ENCODE data around the gene PTPRQ.
"Not testable (repeated sequence)": the region's sequence is repeated elsewhere in the genome, so short reads cannot be mapped to it uniquely, and the experiment has no call there.

PTPRQ gene, protein sequence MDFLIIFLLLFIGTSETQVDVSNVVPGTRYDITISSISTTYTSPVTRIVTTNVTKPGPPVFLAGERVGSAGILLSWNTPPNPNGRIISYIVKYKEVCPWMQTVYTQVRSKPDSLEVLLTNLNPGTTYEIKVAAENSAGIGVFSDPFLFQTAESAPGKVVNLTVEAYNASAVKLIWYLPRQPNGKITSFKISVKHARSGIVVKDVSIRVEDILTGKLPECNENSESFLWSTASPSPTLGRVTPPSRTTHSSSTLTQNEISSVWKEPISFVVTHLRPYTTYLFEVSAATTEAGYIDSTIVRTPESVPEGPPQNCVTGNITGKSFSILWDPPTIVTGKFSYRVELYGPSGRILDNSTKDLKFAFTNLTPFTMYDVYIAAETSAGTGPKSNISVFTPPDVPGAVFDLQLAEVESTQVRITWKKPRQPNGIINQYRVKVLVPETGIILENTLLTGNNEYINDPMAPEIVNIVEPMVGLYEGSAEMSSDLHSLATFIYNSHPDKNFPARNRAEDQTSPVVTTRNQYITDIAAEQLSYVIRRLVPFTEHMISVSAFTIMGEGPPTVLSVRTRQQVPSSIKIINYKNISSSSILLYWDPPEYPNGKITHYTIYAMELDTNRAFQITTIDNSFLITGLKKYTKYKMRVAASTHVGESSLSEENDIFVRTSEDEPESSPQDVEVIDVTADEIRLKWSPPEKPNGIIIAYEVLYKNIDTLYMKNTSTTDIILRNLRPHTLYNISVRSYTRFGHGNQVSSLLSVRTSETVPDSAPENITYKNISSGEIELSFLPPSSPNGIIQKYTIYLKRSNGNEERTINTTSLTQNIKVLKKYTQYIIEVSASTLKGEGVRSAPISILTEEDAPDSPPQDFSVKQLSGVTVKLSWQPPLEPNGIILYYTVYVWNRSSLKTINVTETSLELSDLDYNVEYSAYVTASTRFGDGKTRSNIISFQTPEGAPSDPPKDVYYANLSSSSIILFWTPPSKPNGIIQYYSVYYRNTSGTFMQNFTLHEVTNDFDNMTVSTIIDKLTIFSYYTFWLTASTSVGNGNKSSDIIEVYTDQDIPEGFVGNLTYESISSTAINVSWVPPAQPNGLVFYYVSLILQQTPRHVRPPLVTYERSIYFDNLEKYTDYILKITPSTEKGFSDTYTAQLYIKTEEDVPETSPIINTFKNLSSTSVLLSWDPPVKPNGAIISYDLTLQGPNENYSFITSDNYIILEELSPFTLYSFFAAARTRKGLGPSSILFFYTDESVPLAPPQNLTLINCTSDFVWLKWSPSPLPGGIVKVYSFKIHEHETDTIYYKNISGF (N-terminal part only)

DNA sequence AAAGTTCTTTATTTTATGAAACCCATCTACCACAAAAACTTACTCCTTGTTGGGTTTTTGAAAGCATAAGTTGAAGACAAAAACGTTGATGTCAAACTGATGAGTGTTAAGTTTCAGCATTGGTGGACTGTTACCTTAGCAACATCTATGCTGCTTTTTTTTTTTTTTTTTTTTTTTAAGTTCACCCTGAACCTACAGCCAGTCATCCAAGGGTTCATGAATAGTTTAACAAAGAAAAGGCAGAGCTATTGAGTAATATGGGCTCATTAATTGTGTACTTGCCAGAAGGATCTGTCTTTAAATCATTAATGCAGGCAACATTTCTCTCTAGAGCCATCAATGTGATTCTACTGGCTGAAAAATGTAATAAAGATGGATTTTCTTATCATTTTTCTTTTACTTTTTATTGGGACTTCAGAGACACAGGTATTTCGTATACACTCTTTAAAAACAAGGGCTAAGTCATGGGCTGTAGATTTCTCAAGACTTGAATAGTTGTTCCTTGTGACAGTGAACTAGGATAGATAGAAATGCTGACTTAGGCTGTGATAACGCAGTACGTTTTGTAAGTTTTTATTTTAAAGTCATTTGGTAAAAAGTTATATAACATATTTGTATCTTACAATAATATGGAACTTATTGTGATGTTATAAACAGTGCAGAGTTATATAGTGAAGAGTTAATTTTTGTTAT, at the start of gene PTPRQ:
Gene PTPRQ (plus strand): TSS at position 262 of the 693 bp plus-strand sequence. CDS start 111 bp downstream, at position 373.
- DNase-seq, result no peak

DNA sequence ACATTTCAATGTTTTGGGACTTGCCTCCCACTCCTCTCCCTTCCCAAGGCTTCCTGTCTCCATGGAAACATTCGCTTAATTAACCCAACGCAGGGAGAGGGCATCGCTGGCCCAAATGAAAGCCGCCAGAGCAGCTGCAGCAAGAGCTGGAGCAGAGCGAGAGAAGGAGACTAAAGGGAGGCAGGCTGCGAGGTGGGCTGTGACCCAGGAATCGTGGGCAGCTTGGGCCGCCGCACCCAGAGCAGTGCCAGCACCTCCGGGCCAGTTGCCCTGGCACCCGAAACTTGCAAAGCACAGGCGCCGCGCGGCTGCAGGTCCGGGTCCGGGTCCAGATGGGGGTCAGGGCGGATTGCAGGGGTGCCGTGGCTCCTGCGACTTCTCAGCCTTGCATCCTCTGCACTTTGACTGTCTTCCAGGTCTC, 43.5 kb upstream of the PTPRQ start:
- DNase-seq, result no peak

DNA sequence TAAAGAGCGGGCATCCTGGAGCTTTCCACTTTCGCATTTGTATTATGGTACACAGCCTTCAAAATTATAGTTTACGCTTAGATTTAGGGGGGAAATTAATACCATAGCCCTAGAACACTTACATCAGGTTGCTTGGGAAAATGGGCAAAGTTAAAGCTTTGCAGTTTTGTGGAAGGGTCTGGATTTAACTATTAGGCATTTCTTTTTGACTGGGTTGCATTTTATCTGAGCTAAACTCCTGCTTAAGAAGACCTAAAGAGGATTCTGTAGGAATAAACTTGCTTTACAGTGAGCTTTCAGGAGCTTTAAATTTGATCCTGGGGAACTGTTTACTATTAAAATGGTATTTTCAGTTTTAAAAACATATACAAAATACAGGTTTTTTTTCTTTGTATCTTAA, 42.8 kb upstream of the PTPRQ start:
- DNase-seq, result no peak

DNA sequence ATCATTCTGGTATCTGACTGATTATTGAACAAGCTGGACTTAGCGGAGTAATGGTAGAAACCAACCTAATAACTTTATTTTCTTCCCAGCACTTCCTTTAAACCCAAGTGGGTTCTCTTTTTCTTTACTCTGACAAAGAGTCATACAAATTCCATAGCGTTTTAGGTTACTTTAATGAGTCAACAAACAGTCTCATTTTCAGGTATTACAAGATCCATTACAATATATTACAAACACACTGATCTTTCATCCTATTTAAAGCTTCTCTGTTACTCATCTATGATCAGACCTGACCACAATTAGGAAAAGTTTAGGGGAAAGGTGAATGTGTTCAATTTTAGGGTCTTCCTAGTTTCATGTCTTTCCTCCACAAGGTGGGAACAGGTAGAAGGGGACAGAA, 39.4 kb upstream of the PTPRQ start:
- no peak for DNase-seq

DNA sequence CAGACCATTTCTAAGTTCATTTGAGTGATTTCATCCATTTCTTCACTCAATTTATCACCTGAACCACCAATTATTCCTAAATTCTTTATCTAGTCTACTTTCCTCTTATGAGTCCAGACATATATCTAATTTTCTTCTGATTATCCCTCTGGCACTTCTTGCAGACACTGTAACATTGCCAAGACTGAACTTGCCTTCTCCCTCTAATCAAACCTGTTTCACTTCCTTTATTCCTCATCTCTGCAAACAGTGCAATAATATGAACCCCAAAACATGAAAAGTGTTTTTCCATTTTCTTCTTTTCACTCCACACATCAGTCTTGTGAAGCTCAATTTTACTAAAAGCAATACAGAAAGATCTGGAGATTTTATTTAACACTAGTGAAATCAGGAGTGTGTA, 37.8 kb upstream of the PTPRQ start:
- DNase-seq, result no peak

DNA sequence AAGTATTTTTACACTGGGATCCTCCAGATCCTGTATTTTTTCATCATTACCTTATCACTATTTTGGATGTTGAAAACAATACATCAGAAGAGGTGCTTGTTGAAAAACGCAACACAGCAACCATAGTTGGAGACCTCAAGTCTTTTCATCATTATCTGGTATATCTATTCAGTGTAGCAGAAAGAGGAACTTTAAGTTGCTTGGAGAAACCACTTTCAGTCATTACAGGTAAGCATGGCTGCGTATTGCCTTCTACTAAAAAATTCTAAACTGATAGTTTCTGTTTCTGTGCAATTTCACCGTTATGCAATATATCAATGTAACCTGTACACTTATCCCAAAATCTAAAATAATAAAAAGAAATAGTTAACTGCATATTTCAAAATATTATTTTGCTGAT, 32.2 kb upstream of the PTPRQ start:
- DNase-seq, result no peak

DNA sequence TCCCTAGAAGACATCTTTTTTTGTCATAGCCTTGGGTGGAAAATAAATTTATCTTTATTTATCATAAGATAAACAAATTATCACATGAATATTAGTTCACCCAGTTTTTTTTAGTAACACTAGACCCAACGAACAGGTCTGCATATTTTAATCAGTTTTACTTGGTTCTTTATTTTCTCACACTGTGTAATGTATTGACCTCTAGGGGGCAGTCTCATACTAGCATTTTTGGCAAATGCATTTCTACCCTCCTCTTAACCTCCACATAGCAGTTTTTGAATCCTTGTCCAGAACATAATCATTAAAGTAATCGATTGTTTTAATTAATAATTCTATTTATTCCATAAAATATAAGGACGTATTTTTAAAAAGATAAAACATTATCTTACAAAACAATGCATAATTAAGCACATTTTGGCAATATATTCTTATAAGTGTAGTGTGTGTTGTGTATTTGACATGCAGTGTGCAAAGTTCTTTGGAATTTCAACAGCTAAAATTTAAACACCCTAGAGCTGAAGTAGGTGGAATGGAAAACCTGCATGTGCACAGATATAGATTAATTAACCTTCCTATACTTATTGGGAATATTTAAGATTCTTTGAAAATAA, 31.6 kb upstream of the PTPRQ start:
- DNase-seq, result no peak

DNA sequence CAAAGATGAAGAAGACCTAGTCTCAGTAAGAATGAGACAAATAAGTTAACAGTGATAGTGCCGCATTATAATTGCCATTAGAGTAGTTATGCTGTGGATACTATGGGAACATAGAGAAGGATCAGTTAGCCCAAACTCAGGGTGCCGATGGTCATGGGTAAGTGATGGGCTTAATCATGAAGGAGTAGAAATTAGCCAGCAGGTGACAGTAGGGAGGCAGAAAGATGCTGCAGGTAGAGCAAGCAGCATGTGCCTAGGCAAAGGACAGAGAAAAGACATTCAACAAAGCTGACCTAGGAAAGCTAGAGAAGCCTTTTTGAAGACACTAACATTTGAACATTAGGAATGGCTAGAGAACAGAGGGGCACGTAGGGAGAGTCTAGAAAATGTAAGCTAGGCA, 30.6 kb upstream of the PTPRQ start:
- DNase-seq, result no peak

DNA sequence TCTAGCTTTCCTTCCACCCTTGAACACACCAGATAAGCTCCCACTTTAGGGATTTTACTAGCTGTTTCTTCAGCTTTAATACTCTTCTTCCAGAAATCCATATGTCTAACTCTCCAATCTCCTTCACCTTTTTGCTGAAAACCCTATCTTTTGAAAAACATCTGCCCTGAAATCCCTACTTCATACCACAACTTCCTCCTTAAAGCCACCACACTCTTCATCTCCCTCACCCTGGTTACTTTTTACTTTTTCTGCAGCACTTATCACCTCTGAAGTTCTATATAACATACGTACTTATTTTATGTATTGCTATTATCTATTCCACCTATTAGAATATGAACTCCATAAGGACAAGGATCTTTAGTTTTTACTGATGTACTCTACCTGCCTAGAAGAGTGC, 28.6 kb upstream of the PTPRQ start:
- DNase-seq, result no peak

DNA sequence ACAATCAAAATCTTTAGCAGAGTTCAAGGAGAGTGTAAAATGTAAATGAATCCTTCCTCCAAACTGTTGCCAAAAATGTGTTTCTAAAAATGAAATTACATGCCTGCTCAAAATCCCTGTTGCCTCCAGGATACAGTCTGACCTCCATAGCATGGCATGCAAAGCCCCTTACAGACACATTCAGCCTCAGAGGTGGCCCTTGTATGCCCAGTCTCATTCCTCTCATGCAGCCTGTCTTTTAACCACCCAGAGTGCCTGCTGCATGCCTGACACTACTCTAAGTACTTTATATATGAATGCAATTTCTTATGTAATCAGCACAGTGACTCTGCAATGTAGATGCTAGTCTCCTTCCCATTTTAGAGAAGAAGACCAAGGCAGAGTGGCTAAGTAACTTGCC, 24.4 kb upstream of the PTPRQ start:
- no peak for DNase-seq

DNA sequence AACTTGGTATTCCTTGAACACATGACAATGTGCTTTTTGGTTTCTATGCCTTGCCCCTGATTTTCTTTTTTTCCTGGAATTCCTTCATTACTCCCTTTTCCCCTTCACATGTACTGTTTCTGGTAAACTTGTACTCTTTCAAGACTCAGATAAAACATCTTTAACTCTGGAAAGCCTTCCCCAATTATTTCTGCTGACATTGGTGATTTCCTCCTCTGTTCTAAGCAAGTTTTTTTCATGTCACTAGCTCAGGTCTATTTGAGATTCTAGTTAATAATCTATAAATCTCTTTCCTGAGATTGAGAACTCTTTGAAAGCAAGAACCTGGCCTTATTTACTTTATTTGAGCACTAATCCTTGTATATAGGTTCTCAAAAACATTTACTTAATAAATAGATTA, 24.0 kb upstream of the PTPRQ start:
- DNase-seq, result no peak

DNA sequence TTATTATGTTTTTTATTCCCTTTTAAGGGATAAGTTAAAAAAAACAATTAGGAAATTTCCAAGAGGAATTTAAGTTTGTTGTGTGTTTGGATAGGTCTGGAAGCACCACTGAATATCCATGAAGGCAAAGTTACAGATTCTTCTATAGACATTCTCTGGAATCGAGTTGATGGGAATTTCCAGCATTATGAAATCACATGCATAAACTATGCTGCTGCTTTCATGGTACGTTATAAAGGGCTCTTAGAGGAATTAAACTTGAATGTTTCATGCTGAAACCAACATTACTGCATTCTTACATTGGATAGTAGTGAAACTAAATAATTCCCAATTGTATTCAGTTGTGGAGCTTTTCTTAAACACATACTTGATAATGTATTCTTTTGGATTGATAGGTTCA, 21.5 kb upstream of the PTPRQ start:
- no peak for DNase-seq

DNA sequence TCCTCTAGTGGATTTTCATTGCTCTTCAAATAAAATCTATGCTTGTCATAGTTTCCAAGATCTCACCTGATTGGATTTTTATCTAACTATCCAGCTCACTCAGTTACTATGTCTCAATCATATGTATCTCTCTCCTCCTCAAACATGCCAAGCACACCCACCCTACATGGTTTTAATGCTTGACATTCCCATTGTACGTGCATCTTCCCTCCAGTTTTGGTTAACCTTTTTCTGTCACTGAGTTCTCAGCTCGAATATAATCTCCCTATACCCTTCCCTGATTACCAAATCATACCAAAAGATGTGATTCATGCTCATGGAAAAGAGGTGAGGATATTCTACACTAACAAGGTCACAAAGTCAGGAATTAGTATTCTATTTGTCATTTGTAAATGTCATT, 12.0 kb upstream of the PTPRQ start:
- DNase-seq, result no peak

DNA sequence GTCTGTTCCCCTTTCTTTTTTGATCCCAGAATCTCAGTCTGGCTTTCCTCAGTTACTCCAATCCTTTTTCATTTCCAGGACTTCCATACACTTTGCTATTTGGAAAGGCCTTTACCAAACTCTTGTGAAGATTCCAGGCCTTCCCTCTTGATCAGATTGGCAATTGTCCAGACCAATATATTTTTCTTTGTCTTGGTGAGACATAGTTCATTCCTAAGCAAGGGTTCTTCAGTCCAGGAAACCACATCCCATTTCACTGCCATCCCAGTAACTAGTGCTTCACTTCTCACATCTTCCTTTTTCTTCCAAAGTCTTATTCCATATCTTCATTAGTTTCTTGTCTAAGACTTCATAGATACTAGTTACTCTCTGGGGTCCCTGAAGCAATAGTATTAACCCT, 2.1 kb upstream of the PTPRQ start:
- no peak for DNase-seq

DNA sequence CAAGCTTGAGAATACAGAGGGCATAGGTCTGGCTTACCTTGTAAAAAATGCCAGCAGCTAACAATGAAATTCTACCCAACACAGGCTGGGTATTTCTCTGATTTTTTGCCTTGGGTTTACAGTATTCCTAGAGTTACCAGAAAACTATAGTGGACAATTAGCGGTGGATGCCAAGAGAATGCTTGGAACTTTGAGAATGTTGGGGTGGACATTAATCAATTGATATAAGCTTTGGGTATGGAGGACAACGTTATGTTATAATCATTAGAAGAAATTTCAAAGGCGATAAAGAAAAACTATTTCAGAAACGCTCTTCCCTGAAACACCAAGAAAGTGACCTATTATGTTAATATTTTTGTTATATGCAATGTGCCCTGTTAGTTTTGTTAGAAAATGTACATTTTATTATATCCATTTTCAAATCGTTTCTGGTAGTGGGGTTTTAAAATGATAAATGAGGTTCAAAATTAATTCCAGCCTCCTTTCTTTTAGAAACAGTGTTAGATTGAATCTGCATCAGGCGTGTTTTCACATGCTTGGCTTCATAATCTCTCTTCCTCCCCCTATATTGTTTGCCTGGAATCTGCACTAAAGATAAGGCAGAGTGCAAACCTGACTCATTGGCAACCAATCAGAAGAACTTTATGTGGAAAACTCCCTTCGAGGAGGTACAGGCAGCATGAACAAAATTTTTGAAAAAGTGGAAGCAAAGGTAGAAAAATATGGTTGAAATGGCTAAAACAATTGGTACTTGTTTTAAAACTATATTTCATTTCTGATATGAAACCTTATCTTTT, 1.4 kb upstream of the PTPRQ start:
- no peak for DNase-seq

DNA sequence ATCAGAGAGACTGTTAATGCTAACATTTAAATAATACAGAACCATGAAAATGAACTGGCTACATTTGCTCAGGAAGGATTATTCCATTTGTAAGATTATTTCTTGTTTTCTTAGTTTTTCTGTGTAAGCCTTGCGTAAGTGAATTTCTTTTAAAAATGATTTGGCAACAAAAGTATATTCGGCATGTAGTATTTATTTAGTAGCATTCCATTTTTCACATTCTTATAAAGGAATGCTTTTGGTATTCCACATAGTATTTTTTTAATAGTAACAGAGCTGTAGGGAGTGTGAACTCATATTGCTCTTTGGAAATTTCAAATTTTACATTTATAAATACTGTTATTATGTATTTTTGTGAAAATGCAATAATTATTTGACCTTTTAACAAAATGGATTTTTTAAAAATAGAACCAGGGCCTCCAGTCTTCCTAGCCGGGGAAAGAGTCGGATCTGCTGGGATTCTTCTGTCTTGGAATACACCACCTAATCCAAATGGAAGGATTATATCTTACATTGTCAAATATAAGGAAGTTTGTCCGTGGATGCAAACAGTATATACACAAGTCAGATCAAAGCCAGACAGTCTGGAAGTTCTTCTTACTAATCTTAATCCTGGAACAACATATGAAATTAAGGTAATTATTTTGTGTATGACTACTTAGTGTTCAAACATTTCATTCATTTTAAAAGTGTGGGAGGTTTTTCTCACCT, 1.2 kb downstream of the PTPRQ start:
- DNase-seq, result no peak

DNA sequence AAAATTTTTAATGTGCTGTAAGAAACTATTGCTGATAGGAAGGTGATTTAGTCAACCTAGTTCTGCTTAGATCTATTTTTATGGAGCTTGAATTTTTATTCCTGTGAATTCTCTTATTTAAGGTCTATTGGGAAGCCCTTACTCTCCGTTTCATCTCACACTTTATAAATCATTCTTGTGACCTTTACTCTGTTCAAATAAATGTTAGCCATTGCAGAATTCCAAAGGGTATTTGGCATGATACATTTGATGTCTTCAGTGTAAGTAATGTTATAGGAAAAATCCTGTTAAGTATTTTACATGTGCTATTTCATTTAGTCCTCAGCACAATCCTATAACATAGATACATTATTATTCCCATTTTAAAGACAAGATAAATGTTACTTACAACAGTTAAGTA, 12.5 kb downstream of the PTPRQ start:
- no peak for DNase-seq

DNA sequence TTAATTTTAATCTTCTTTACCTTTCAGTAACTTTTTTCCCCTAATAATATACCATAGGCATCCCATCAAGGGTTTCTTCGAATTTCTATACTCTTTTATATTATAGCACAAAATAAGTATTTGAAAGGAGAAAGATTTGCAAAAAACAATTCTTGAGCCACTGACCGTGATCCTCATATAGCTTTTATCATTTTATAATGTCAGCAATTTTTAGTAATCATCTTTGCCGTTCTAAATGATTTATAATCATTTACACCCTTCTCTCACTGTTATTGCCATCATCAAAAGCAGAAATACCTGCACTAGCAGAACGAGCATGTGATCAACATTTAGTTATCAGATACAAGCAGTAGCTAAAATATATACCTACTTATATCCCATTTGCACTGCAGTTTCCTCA, 16.9 kb downstream of the PTPRQ start:
- no peak for DNase-seq

DNA sequence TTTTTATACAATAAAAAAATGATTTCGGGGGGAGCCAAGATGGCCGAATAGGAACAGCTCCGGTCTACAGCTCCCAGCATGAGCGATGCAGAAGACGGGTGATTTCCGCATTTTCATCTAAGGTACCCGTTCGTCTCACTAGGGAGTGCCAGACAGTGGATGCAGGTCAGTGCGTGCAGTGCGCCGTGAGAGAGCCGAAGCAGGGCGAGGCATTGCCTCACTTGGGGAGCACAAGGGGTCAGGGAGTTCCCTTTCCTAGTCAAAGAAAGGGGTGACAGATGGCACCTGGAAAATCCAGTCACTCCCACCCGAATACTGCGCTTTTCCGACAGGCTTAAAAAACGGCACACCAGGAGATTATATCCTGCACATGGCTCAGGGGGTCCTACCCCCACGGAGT, 17.8 kb downstream of the PTPRQ start:
- not testable (repeated sequence) for DNase-seq

DNA sequence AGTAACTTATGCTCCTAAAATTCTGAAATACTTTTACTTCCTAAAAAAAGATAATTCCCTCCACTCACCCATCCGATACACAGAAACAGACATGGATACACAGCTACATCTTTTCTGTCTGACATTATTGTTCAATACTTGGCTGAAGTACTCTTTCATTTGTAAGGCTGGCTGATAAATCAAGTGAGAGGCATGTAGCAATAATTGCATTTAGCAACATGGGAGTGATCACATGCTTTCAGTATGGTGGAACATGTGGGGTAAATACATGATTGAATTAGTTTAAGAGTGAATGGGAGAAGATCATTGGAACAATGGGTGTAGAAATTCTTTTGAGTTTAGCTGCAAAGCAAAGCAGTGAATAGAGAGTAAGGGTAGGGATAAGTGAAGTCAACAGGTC, 25.6 kb downstream of the PTPRQ start:
- no peak for DNase-seq

DNA sequence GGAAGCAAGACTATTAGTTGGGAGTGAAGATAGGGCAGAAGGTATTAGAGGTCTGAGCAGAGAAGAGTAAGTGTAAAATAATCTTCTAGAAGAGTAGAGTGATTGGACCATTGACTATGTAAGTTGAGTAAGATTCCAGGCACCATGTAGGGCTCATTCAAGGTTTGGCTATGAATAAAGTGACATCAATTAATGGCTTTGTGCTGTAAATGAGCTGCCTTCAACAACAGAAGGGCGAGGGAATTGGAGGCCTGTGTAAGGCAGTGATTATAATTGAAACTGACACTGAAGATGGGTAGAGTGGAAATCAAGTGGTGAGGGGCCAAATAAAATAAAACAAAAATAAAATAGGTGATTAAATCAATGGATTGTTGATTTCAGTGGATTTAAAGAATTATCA, 26.4 kb downstream of the PTPRQ start:
- DNase-seq, result no peak

Data from KG1 (cell line).